Superior temporal gyrus (tissue), 1 donor: Measurements from ENCODE around the gene P2RY6.

Experiments used
- DNase-seq: peaks from one replicate; pipeline ENCODE4 v3.0.0-alpha.2; 2016; ENCODE audit errors: extremely low spot score

The P2RY6 gene

GRCh38 chr11:73316422-73316821, 44.3 kb downstream of the P2RY6 start:
- no peak for DNase-seq

- DNase-seq: peak; percentile 75
Measured at GRCh38 chr11:73317373-73317772, 45.2 kb downstream of the P2RY6 start.

- no peak for DNase-seq
Measured at GRCh38 chr11:73317803-73318202, 45.7 kb downstream of the P2RY6 start.

- no peak for DNase-seq
Measured at GRCh38 chr11:73318501-73319011, 46.4 kb downstream of the P2RY6 start.

- DNase-seq: no peak
Measured at GRCh38 chr11:73320763-73321603, 48.8 kb downstream of the P2RY6 start.

GRCh38 chr11:73321604-73322381, 49.7 kb downstream of the P2RY6 start:
- no peak for DNase-seq

- DNase-seq: no peak
Measured at GRCh38 chr11:73322382-73323306, 50.5 kb downstream of the P2RY6 start.

- DNase-seq: no peak
Measured at GRCh38 chr11:73323464-73323863, 51.3 kb downstream of the P2RY6 start.

GRCh38 chr11:73324116-73324515, 52.0 kb downstream of the P2RY6 start:
- no peak for DNase-seq

- no peak for DNase-seq
Measured at GRCh38 chr11:73324665-73325035, 52.5 kb downstream of the P2RY6 start.

- no peak for DNase-seq
Measured at GRCh38 chr11:73325036-73325981, 53.2 kb downstream of the P2RY6 start.

GRCh38 chr11:73326929-73327811, 55.0 kb downstream of the P2RY6 start:
- DNase-seq: no peak

GRCh38 chr11:73327812-73328364, 55.8 kb downstream of the P2RY6 start:
- DNase-seq: no peak

GRCh38 chr11:73330569-73331093, 58.5 kb downstream of the P2RY6 start:
- DNase-seq: no peak

GRCh38 chr11:73331138-73331916, 59.2 kb downstream of the P2RY6 start:
- no peak for DNase-seq

GRCh38 chr11:73333173-73333572, 61.0 kb downstream of the P2RY6 start:
- DNase-seq: no peak

- no peak for DNase-seq
Measured at GRCh38 chr11:73333640-73334383, 61.7 kb downstream of the P2RY6 start.
